ENCODE measurements around the gene ESRRA. TPM values are rescaled to one million over a fixed set of nuclear protein-coding genes. Genes with fewer than 3 reads are reported as not detected.

ESRRA gene
- polyA plus RNA-seq, 1 donor = 20.9 TPM

GRCh38 chr11:64324692-64325469 lies 19.6 kb downstream of the ESRRA start:
- DNase-seq = no peak

- no peak for DNase-seq
Observed at GRCh38 chr11:64327375-64327774, 22.1 kb downstream of the ESRRA start.

- no peak for DNase-seq
Observed at GRCh38 chr11:64327993-64328392, 22.7 kb downstream of the ESRRA start.

DNA sequence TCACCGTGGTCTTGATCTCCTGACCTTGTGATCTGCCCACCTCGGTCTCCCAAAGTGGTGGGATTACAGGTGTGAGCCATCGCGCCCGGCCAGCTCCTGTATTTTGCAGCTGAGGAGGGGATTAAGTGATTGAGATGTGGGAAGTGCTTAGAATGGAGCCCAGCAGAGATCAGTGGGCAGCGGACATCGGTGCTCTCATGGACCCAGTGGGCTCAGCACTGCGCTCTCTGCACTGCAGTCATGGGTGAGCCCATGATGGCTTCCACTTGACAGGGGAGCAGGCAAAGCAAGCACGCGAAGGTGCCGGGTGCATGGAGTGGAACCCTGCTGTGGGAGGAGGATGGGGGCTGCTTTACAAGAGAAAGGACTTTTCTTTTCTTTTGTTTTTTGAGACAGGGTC lies 25.6 kb downstream of the ESRRA start:
- DNase-seq = no peak

DNA sequence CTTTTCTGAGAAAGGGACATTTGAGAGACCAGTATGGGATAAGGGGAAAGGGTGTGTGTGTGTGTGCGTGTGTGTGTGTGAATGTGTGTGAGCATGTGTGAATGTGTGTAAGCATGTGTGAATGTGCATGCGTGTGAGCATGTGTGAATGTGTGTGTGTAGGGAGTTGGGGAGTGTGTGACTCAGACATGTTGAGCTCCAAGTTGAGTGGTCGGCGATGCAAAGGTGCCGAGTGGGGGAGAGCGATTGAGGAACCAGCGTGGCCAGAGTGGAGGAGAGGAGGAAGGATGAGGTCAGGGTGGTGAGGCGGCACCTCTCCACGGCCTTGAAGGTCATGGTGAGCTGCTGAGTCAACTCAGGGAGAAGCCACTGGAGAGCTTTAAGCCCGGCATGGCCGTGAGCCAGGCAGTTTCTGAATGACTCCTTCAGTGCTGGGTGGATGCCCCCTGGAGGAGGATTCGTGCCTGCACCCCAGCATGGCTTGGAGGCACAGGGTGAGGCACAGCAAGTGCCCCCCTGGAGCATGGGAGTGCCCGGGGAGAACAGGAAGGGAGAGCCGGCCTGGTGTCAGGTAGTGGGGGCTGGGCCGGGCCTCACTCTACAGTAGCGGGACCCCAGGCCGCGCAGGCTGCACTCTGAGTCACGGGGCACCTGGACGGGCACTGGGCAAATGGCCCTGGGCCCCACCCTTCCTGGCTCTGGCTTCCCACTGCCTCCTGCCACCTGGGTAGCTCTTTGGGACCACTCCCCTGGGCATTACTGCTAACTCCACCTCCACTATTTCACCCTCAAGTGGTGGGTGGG lies 26.4 kb downstream of the ESRRA start:
- DNase-seq = no peak

DNA sequence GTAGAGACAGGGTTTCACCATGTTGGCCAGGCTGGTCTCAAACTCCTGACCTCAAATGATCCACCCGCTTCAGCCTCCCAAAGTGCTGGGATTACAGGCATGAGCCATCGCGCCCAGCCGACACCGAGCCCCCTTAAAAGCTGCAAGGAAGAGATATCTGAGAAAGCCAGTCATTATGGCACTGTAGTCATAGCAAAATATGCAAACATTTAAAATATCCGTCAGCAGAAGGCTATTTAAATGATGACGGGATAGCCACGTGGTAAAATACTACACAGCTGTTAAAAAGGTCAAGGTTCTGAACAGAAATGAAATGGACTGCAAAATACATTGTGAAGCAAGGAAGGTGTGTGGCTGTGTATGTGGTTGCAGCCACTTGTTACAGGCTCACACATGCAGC lies 28.2 kb downstream of the ESRRA start:
- no peak for DNase-seq

DNA sequence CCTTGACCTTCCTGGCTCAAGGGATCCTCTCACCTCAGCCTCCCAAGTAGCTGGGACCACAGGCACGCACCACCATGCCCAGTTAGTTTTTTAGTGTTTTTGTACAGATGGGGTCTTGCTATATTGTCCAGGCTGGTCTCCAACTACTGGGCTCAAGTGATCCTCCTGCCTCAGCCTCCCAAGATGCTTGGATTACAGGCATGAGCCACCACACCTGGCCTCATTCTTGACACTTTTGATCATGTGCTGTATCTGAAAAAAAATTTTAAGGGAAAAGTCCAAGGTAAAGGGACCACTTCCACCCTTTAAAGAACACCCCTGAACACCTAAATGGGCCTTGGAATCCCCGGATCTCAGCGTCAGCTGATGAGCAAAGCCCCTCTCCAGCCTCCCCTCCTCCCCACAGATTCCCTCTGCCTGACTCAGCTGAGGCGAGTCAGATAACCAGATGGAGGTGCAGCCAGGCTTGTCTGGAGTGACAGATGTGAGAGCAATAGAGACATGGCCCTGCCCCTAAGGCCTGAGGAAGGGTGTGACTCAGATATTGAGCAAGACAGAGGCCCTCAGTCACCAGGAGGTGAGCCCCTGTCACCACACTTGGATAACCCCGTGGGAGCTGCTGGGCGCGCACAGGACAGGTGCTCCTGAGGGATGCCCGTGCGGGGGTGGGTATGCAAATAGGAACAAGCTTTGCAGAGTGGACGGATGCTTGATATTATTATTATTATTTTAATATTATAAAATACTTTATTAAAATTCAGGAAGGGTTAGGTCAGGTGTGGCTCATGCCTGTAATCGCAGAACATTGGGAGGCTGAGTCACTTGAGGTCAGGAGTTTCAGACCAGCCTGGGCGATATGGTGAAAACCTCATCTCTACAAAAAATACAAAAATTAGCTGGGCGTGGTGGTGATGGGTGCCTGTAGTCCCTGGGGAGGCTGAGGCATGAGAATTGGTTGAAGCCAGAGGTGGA lies 29.7 kb downstream of the ESRRA start:
- DNase-seq = no peak

DNA sequence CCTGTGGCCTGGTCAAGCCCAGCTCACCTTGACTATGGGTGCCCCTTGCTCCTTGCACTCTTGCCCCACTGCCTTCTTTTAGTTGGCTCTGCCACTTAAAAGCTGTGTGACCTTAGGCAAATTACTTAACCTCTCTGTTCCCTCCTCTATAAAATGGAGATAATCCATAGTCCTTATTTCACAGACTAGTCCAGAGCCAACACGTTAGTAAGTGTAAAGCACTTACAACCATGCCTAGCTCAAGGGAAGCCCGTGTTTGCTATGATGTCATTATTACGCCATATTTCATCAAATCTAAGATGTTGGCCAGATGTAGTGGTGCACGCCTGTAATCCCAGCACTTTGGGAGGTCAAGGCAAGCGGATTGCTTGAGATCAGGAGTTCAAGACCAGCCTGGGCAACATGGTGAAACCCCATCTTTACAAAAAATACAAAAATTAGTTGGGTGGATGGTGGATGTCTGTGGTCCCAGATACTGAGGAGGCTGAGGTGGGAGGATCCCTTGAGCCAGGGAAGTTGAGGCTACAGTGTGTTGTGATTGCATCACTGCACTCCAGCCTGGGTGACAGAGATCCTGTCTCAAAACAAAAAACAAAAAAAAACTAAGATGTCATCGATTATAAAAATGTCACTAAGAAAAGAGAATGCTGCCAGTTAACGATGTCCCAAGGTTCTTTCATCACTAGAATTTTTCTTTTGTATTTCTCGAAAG lies 32.4 kb downstream of the ESRRA start:
- DNase-seq = no peak

GRCh38 chr11:64338716-64339115 lies 33.4 kb downstream of the ESRRA start:
- no peak for DNase-seq

DNA sequence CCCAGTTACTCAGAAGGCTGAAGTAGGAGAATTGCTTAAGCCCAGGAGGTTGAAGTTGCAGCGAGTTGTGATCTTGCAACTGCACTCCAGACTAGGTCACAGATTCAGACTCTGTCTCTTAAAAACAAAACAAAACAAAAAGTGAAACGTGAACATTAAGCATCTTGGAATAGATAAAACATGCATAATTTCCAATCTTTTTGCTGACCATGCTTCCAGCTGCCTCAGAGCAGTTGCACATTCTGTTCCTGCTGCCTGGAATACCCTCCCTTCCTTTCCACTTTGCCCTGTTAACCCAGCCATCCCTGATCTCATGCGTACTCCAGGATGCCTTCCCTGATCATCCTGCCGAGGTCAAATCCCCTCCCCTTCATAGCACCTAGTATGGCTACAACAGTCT lies 34.0 kb downstream of the ESRRA start:
- DNase-seq = no peak

- DNase-seq = no peak
Observed at GRCh38 chr11:64339754-64340408, 34.6 kb downstream of the ESRRA start, which contains the start of gene CCDC88B. TSS of gene CCDC88B (plus strand) at chr11:64340204. CDS start at chr11:64340267, 63 bp downstream.

GRCh38 chr11:64340671-64341335 lies 35.5 kb downstream of the ESRRA start:
- DNase-seq = no peak

- DNase-seq = no peak
Observed at GRCh38 chr11:64341429-64341828, 36.1 kb downstream of the ESRRA start.

DNA sequence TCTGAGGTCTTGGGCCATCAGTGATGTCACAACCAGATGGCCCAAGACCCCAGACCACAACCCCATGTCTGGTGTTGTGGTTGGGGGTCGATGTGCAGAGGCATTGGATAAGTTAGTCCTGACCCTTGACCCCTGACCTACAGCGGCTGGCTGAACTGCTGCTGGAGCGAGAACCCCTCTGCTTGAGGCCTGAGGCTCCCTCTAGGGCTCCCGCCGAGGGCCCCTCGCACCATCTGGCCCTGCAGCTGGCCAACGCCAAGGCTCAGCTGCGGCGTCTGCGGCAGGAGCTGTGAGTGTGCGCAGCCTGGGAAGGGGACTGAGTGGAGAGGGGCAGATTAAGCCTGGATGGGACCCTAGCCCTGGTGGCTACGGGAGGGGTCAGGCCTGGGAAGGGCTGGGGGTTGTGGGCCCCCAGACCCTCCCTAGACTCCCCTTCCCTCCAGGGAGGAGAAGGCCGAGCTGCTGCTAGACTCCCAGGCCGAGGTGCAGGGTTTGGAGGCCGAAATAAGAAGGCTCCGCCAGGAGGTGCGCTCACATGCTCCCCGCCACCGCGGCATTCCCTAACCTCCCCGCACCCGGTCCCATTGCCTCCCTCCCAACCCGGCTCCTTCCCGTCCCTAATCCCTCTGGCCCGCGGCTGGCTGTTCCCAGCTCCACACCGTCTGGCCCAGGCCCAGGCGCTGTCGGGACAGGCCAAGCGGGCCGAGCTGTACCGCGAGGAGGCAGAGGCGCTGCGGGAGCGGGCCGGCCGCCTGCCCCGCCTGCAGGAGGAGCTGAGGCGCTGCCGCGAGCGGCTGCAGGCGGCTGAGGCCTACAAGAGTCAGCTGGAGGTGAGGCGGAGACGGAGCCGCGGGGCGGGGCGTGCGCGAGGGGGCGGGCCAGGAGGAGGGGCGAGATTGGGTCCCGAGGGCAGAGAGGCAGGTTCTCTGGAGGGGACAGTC lies 36.8 kb downstream of the ESRRA start:
- peak; percentile 82 for DNase-seq

DNA sequence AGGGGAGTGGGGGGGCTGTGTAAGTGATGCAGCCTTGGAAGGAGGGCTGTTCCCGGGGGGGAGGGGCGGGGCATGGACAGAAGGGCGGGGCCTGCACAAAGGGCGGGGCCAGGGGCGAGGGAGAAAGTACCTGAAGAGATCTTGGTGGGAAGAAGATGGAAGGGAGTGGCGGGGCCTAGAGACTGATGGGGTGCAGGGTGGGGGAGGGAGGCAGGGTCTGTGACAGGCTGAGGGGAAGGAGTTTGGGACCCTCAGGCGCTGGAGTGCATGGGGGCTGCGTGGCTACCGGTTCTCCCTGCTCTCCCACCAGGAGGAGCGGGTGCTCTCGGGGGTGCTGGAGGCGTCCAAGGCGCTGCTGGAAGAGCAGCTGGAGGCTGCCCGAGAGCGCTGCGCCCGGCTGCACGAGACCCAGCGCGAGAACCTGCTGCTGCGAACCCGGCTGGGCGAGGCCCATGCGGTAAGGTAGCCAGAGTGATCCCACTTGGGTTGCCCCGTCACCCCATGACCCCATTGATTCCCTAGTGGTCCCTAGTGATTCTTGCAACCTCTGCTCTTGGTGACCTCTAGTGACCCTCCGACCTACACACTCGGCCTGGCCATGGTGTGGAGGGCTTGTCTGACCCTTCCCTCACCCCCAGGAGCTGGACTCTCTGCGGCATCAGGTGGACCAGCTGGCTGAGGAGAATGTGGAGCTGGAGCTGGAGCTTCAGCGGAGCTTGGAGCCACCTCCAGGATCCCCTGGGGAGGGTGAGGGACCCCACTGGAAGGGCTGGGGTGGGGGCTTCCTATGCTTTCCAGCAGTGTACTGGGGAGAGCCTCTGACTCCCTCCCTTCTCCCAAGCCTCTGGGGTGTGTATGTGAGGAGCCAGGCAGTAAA lies 37.8 kb downstream of the ESRRA start:
- no peak for DNase-seq

GRCh38 chr11:64343767-64344559 lies 38.6 kb downstream of the ESRRA start:
- no peak for DNase-seq

GRCh38 chr11:64344787-64345186 lies 39.5 kb downstream of the ESRRA start:
- no peak for DNase-seq

Measured in left kidney (tissue), 2 donors.